GM18873 (cell line): ENCODE data around the gene MDP1.

Source experiments
- ATAC-seq: cut with Tn5 transposase; IDR thresholded peaks from one replicate; pipeline ENCODE4 v1.9.1; 2021; ENCODE audit warnings: mild to moderate bottlenecking, moderate library complexity, moderate number of reproducible peaks; ENCODE audit not compliant: unreplicated experiment, low FRiP score

MDP1 gene

GRCh38 chr14:24164518-24164991 is 51.3 kb downstream of the MDP1 start:
- no peak for ATAC-seq
